OCI-LY1 (cell line): ENCODE data around the gene C15orf62.

Experiments used
- CTCF ChIP-seq: fragments of 200-600 bp; sonication (generic), shearing (Covaris generic); IDR thresholded peaks from 2 replicates; pipeline ENCODE4 v1.5.1; 2017; ENCODE audit warnings: mild to moderate bottlenecking, antibody characterized with exemption, low read length, moderate library complexity, mixed read lengths
- EZH2 ChIP-seq: fragments of 200-600 bp; sonication (generic), shearing (Covaris generic); IDR thresholded peaks from 2 replicates; pipeline ENCODE4 v1.8.0; 2017; ENCODE audit warnings: borderline replicate concordance, mixed run types, mild to moderate bottlenecking, antibody characterized with exemption, low read length, moderate library complexity, mixed read lengths

- no peak for TF ChIP-seq CTCF
- TF ChIP-seq EZH2 = no peak
Observed at GRCh38 chr15:40746916-40747418, 22.8 kb upstream of the C15orf62 start.
